Neutrophil (primary cell): ENCODE data around the gene CLEC4G.

Experiments
- H3K27ac ChIP-seq: fragments of 200-600 bp; sonication (generic); 2 replicates; pipeline ENCODE4 v1.5.1; 2016; ENCODE audit warnings: mild to moderate bottlenecking, moderate library complexity
- H3K27me3 ChIP-seq: fragments of 200-600 bp; sonication (generic); 2 replicates; pipeline ENCODE4 v1.6.0; 2016; ENCODE audit warnings: mild to moderate bottlenecking
- H3K36me3 ChIP-seq: fragments of 200-600 bp; sonication (generic); 2 replicates; pipeline ENCODE4 v1.5.1; 2017
- H3K4me1 ChIP-seq, 2 experiments: fragments of 200-600 bp in 1 of 2; sonication (generic) in 1 of 2; 1 replicate in 1 of 2; 2 replicates in 1 of 2; pipeline versions ENCODE4 v1.5.1 to v1.6.1; 2013 to 2016; ENCODE audit warnings: low read depth in 1 of 2, low read length in 1 of 2, mild to moderate bottlenecking in 1 of 2, moderate library complexity in 1 of 2; ENCODE audit not compliant: control insufficient read depth in 1 of 2, insufficient read depth in 1 of 2
- H3K4me3 ChIP-seq, 2 experiments: fragments of 200-600 bp in 1 of 2; sonication (generic) in 1 of 2; 1 replicate in 1 of 2; 2 replicates in 1 of 2; pipeline ENCODE4 v1.5.1; 2013 to 2016; ENCODE audit warnings: low read depth in 1 of 2, low read length in 1 of 2, mild to moderate bottlenecking in 1 of 2, moderate library complexity in 1 of 2
- H3K9me3 ChIP-seq: fragments of 200-600 bp; sonication (generic); 2 replicates; pipeline ENCODE4 v1.5.1; 2016
- TF ChIP-seq, protein P1 (sequence below): fragments of 200-600 bp; sonication (generic); IDR thresholded peaks from 2 replicates; pipeline ENCODE4 v1.5.1; 2016; ENCODE audit warnings: antibody characterized with exemption

Gene CLEC4G

DNA sequence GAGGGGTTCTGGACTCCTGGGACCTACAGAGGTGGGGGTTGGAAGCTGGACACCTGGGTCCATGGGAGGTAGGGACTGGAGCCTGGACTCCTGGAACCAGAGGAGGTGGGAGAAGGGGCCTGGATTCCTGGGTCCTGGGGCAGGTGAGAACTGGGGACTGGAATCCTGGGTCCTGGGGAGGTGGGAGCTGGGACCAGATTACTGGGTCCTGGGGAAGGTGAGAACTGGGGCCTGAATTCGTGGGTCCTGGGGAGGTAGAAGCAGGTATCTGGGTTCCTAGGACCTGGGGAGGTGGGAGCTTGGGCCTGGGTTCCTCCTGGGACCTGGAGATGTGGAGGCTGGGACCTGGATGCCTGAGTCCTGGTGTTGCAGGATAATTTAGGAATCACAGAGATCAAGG, 31.8 kb upstream of the CLEC4G start:
- TF ChIP-seq, protein P1, sequence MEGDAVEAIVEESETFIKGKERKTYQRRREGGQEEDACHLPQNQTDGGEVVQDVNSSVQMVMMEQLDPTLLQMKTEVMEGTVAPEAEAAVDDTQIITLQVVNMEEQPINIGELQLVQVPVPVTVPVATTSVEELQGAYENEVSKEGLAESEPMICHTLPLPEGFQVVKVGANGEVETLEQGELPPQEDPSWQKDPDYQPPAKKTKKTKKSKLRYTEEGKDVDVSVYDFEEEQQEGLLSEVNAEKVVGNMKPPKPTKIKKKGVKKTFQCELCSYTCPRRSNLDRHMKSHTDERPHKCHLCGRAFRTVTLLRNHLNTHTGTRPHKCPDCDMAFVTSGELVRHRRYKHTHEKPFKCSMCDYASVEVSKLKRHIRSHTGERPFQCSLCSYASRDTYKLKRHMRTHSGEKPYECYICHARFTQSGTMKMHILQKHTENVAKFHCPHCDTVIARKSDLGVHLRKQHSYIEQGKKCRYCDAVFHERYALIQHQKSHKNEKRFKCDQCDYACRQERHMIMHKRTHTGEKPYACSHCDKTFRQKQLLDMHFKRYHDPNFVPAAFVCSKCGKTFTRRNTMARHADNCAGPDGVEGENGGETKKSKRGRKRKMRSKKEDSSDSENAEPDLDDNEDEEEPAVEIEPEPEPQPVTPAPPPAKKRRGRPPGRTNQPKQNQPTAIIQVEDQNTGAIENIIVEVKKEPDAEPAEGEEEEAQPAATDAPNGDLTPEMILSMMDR: no peak
- no peak overlapping the region for H3K4me3 ChIP-seq
- no peak overlapping the region for H3K27ac ChIP-seq
- H3K36me3 ChIP-seq: no peaks in the 10 kb centered on the region
- no peaks in the 10 kb centered on the region for H3K27me3 ChIP-seq
- no peaks in the 10 kb centered on the region for H3K4me1 ChIP-seq
- H3K9me3 ChIP-seq: no peaks in the 10 kb centered on the region

DNA sequence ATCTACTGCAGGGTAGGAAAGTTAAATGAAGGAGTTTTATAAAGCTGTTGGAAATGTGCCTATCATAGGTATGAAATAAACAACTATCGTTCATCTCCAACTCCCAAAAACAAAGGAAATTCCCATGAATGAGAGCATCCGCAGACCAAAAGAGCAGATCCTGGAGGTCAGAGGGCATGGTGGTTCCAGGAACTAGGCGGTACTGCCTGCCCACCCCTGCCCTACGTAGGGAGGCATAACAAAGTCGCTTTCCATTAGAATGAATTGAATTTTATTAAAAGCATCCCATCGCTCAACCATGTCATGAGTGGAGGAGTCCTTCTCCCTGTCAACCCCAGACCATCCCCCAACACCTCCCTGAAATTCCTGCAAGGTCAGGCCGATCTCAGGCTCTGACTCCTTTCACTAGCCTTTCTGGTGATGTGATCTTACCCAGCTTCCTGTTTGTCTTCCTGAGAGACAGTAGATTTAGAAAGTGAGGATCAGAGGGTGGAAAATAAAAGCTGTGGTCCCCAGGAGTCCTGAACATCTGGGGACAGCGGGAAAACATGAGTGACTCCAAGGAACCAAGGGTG, 30.9 kb upstream of the CLEC4G start, which contains the start of gene CLEC4M:
CLEC4M (plus strand) TSS at position 525 of the 575 bp plus-strand sequence; CDS start at position 549, 24 bp downstream.
- H3K27me3 ChIP-seq: no peaks in the 10 kb centered on the region
- H3K9me3 ChIP-seq: peaks cover 8% of the 10 kb centered on the region
- no peaks in the 10 kb centered on the region for H3K4me1 ChIP-seq
- no peak within 1 kb of the TSS for H3K4me3 ChIP-seq
- no peak within 1 kb of the TSS for H3K27ac ChIP-seq
- TF ChIP-seq, protein P1: no peak
- H3K36me3 ChIP-seq: no peaks in the 10 kb centered on the region

DNA sequence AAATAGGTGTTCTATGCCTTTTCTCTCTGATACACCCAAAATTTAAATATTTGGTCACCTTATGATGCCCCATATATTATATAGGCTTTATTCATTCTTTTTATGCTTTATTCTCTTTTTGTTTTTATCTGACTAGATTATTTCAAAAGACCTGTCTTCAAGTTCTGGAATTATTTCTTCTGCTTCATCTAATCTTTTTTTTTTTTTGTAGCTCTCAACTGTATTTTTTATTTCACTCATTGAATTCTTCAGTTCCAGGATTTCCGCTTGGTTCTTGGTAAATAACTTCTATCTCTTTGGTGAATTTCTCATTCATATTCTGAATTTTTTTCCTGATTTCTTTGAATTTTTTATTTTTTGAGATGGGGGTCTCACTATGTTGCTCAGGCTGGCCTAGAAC, 27.2 kb upstream of the CLEC4G start:
- Histone ChIP-seq H3K4me1 (no peaks in the 10 kb centered on the region), H3K9me3 (peaks cover 9% of the 10 kb centered on the region), H3K27ac (no peak overlapping the region), H3K4me3 (no peak overlapping the region), H3K27me3 (no peaks in the 10 kb centered on the region), H3K36me3 (no peaks in the 10 kb centered on the region)
- TF ChIP-seq, protein P1: no peak

GRCh38 chr19:7757358-7757757, 25.4 kb upstream of the CLEC4G start:
- no peak overlapping the region for H3K4me3 ChIP-seq
- no peaks in the 10 kb centered on the region for H3K4me1 ChIP-seq
- no peaks in the 10 kb centered on the region for H3K36me3 ChIP-seq
- peaks cover 9% of the 10 kb centered on the region for H3K9me3 ChIP-seq
- TF ChIP-seq, protein P1: no peak
- H3K27me3 ChIP-seq: no peaks in the 10 kb centered on the region
- H3K27ac ChIP-seq: no peak overlapping the region

- TF ChIP-seq, protein P1: no peak
- H3K27me3 ChIP-seq: no peaks in the 10 kb centered on the region
- no peaks in the 10 kb centered on the region for H3K4me1 ChIP-seq
- H3K36me3 ChIP-seq: no peaks in the 10 kb centered on the region
- H3K4me3 ChIP-seq: no peak overlapping the region
- peaks cover 9% of the 10 kb centered on the region for H3K9me3 ChIP-seq
- no peak overlapping the region for H3K27ac ChIP-seq
These were observed 24.3 kb upstream of the CLEC4G start for GRCh38 chr19:7756258-7756657.
